Astrocyte (in vitro differentiated cells and primary cell): ENCODE results near the gene CHCHD6. TPM values are rescaled to one million over a fixed set of nuclear protein-coding genes. Genes with fewer than 3 reads are reported as not detected.

Experiments
- DNase-seq: peaks from one replicate; pipeline ENCODE4 v3.0.0-alpha.2; 2010; ENCODE audit warnings: low read depth
- FAIRE-seq: peaks from 2 replicates; lab custom pipeline; 2011; peaks lifted over from hg19 to GRCh38; lab: Jason Lieb, UNC
- H2AFZ ChIP-seq: 2 replicates; pipeline ENCODE4 v1.6.0; 2012; ENCODE audit warnings: low read depth, low read length, inconsistent platforms
- H3K27ac ChIP-seq: 2 replicates; pipeline ENCODE4 v1.5.1; 2011; ENCODE audit warnings: low read depth, low read length, inconsistent platforms
- H3K27me3 ChIP-seq: 2 replicates; pipeline ENCODE4 v1.6.0; 2011; ENCODE audit warnings: low read length, inconsistent platforms; ENCODE audit not compliant: insufficient read depth
- H3K36me3 ChIP-seq: 2 replicates; pipeline ENCODE4 v1.5.1; 2011; ENCODE audit warnings: low read length, inconsistent platforms; ENCODE audit not compliant: insufficient read depth
- H3K4me1 ChIP-seq: 2 replicates; pipeline ENCODE4 v1.5.1; 2011; ENCODE audit warnings: low read length, inconsistent platforms; ENCODE audit not compliant: insufficient read depth
- H3K4me2 ChIP-seq: 2 replicates; pipeline ENCODE4 v1.6.0; 2012; ENCODE audit warnings: low read length, inconsistent platforms
- H3K4me3 ChIP-seq: 2 replicates; pipeline ENCODE4 v1.5.1; 2011; ENCODE audit warnings: low read depth, mild to moderate bottlenecking, low read length, inconsistent platforms; ENCODE audit not compliant: insufficient read depth
- H3K79me2 ChIP-seq: 2 replicates; pipeline ENCODE4 v1.6.0; 2012; ENCODE audit warnings: mild to moderate bottlenecking, low read length, inconsistent platforms; ENCODE audit not compliant: insufficient read depth
- H3K9ac ChIP-seq: 2 replicates; pipeline ENCODE4 v1.6.0; 2012; ENCODE audit warnings: mild to moderate bottlenecking, low read length, inconsistent platforms
- H3K9me3 ChIP-seq: 2 replicates; pipeline ENCODE4 v1.5.1; 2012; ENCODE audit warnings: low read depth, mild to moderate bottlenecking, low read length, inconsistent platforms; ENCODE audit not compliant: insufficient read depth
- H4K20me1 ChIP-seq: 2 replicates; pipeline ENCODE4 v1.6.0; 2012; ENCODE audit warnings: low read length, inconsistent platforms; ENCODE audit not compliant: insufficient read depth
- H3K27ac Mint-ChIP-seq: one replicate; pipeline ENCODE4 v1.8.0; 2021; ENCODE audit warnings: mild to moderate bottlenecking, mixed read lengths; ENCODE audit not compliant: unreplicated experiment
- H3K27me3 Mint-ChIP-seq: one replicate; pipeline ENCODE4 v1.8.0; 2021; ENCODE audit warnings: low read depth, mixed read lengths; ENCODE audit not compliant: unreplicated experiment
- H3K36me3 Mint-ChIP-seq: one replicate; pipeline ENCODE4 v1.8.0; 2021; ENCODE audit warnings: low read depth, mixed read lengths; ENCODE audit not compliant: unreplicated experiment
- H3K4me1 Mint-ChIP-seq: one replicate; pipeline ENCODE4 v1.8.0; 2021; ENCODE audit warnings: low read depth, mixed read lengths; ENCODE audit not compliant: unreplicated experiment
- H3K4me3 Mint-ChIP-seq: one replicate; pipeline ENCODE4 v1.8.0; 2021; ENCODE audit warnings: mild to moderate bottlenecking, moderate library complexity, mixed read lengths; ENCODE audit not compliant: unreplicated experiment
- H3K9me3 Mint-ChIP-seq: one replicate; pipeline ENCODE4 v1.8.0; 2021; ENCODE audit warnings: mild to moderate bottlenecking, mixed read lengths; ENCODE audit not compliant: unreplicated experiment
- CTCF ChIP-seq: IDR thresholded peaks from 2 replicates; pipeline ENCODE4 v1.5.1; 2011; ENCODE audit warnings: low read depth, mild to moderate bottlenecking, inconsistent platforms, low read length, moderate library complexity; ENCODE audit not compliant: insufficient read depth
- EZH2 ChIP-seq: IDR thresholded peaks from 2 replicates; pipeline ENCODE4 v1.6.1; 2012; ENCODE audit warnings: mild to moderate bottlenecking, low read length, inconsistent platforms; ENCODE audit not compliant: insufficient read depth
- total RNA-seq: library from RNA; stranded (reverse); gene quantifications from 2 replicates; pipeline ENCODE4 v1.2.1, GENCODE V29; 2021

CHCHD6 gene
- total RNA-seq, 1 donor from 2014 or later = 21.1 TPM

GRCh38 chr3:126666658-126667528, 37.1 kb upstream of the CHCHD6 start:
- H3K36me3 Mint-ChIP-seq = no peaks in the 10 kb centered on the region
- no peak for DNase-seq
- H3K4me1 Mint-ChIP-seq = no peaks in the 10 kb centered on the region
- peaks cover 16% of the 10 kb centered on the region for H3K27me3 ChIP-seq
- no peak overlapping the region for H3K9ac ChIP-seq
- peaks cover 48% of the 10 kb centered on the region for H3K27me3 Mint-ChIP-seq
- H3K4me2 ChIP-seq = no peak overlapping the region
- H3K4me3 ChIP-seq = no peak overlapping the region
- H3K79me2 ChIP-seq = no peaks in the 10 kb centered on the region
- no peak overlapping the region for H3K27ac Mint-ChIP-seq
- no peak overlapping the region for H3K27ac ChIP-seq
- H3K36me3 ChIP-seq = no peaks in the 10 kb centered on the region
- peaks cover 7% of the 10 kb centered on the region for H3K9me3 Mint-ChIP-seq
- no peak overlapping the region for H2AFZ ChIP-seq
- H3K9me3 ChIP-seq = peaks cover under 1% of the 10 kb centered on the region
- no peaks in the 10 kb centered on the region for H4K20me1 ChIP-seq
- TF ChIP-seq CTCF (no peak), EZH2 (no peak)
- H3K4me3 Mint-ChIP-seq = no peak overlapping the region
- FAIRE-seq = no peak
- H3K4me1 ChIP-seq = peaks cover 2% of the 10 kb centered on the region

- Histone ChIP-seq H3K36me3 (no peaks in the 10 kb centered on the region), H4K20me1 (no peaks in the 10 kb centered on the region), H3K4me1 (peaks cover 2% of the 10 kb centered on the region), H3K9me3 (no peaks in the 10 kb centered on the region), H3K4me2 (no peak overlapping the region), H3K4me3 (no peak overlapping the region), H3K27ac (no peak overlapping the region), H3K9ac (no peak overlapping the region), H3K79me2 (no peaks in the 10 kb centered on the region), H2AFZ (no peak overlapping the region), H3K27me3 (peaks cover 6% of the 10 kb centered on the region)
- FAIRE-seq (no peak), DNase-seq (no peak)
- TF ChIP-seq CTCF = no peak
- TF ChIP-seq EZH2 = no peak
- no peak overlapping the region for H3K27ac Mint-ChIP-seq
- peaks cover 40% of the 10 kb centered on the region for H3K27me3 Mint-ChIP-seq
- no peaks in the 10 kb centered on the region for H3K4me1 Mint-ChIP-seq
- peaks cover 5% of the 10 kb centered on the region for H3K9me3 Mint-ChIP-seq
- H3K36me3 Mint-ChIP-seq = no peaks in the 10 kb centered on the region
- H3K4me3 Mint-ChIP-seq = no peak overlapping the region
Measured at GRCh38 chr3:126667631-126668449, 36.2 kb upstream of the CHCHD6 start.
